Stimulated activated CD4-positive, alpha-beta T cell treated with anti-CD3 and anti-CD28 coated beads, Interleukin-4, amount 100 ng/mL, for 24 hours (primary cell): ENCODE measurements around the gene R3HDML.
"Not testable (repeated sequence)": the region's sequence is repeated elsewhere in the genome, so short reads cannot be mapped to it uniquely, and the experiment has no call there.

Experiments used
- DNase-seq: peaks from one replicate; pipeline ENCODE4 v3.0.0-alpha.2; 2020

R3HDML gene

GRCh38 chr20:44336725-44337380, at the start of gene R3HDML:
Gene R3HDML (plus strand): TSS chr20:44337043. CDS start chr20:44337158, 115 bp downstream.
- DNase-seq: no peak

GRCh38 chr20:44287272-44288097, 49.4 kb upstream of the R3HDML start:
- DNase-seq: no peak

GRCh38 chr20:44288252-44288651, 48.6 kb upstream of the R3HDML start:
- no peak for DNase-seq

- DNase-seq: no peak
Observed at GRCh38 chr20:44291754-44292153, 45.1 kb upstream of the R3HDML start.

- DNase-seq: no peak
Observed at GRCh38 chr20:44296011-44296410, 40.8 kb upstream of the R3HDML start.

- DNase-seq: no peak
Observed at GRCh38 chr20:44297721-44298120, 39.1 kb upstream of the R3HDML start.

GRCh38 chr20:44299011-44299535, 37.8 kb upstream of the R3HDML start:
- not testable (repeated sequence) for DNase-seq

GRCh38 chr20:44301285-44301684, 35.6 kb upstream of the R3HDML start:
- no peak for DNase-seq

GRCh38 chr20:44302026-44302669, 34.7 kb upstream of the R3HDML start:
- no peak for DNase-seq

GRCh38 chr20:44302736-44303135, 34.1 kb upstream of the R3HDML start:
- no peak for DNase-seq

- DNase-seq: no peak
Observed at GRCh38 chr20:44304383-44304782, 32.5 kb upstream of the R3HDML start.

- DNase-seq: no peak
Observed at GRCh38 chr20:44306927-44307326, 29.9 kb upstream of the R3HDML start.

- DNase-seq: no peak
Observed at GRCh38 chr20:44309763-44310663, 26.8 kb upstream of the R3HDML start.

GRCh38 chr20:44310664-44311639, 25.9 kb upstream of the R3HDML start, which contains the start of gene FITM2:
Gene FITM2 (minus strand): TSS chr20:44311202. CDS start chr20:44311148, 54 bp downstream.
- peak; percentile 99 for DNase-seq

- DNase-seq: no peak
Observed at GRCh38 chr20:44314870-44315269, 22.0 kb upstream of the R3HDML start.

GRCh38 chr20:44319839-44320422, 16.9 kb upstream of the R3HDML start:
- no peak for DNase-seq

GRCh38 chr20:44324343-44324742, 12.5 kb upstream of the R3HDML start:
- DNase-seq: no peak

- no peak for DNase-seq
Observed at GRCh38 chr20:44326391-44327159, 10.3 kb upstream of the R3HDML start.

- DNase-seq: not testable (repeated sequence)
Observed at GRCh38 chr20:44327748-44328147, 9.1 kb upstream of the R3HDML start.

GRCh38 chr20:44328428-44328827, 8.4 kb upstream of the R3HDML start:
- no peak for DNase-seq
